MCF 10A (cell line): ENCODE measurements around the gene TMEM87B. TPM values are rescaled to one million over a fixed set of nuclear protein-coding genes. Genes with fewer than 3 reads are reported as not detected.

Experiments used
- BruUV-seq: library from RNA; stranded (reverse); fragments of 400-500 nt; replicated peaks from 2 replicates; lab custom pipeline; 2021; lab: Mats Ljungman, UMichigan
- CTCF ChIA-PET: fragments of 300-600 bp; sonication (Branson Sonifier 250); formaldehyde crosslinking; extraction: SDS; loops from one replicate; lab custom pipeline; 2021; ENCODE audit warnings: antibody characterized with exemption, inconsistent platforms; lab: Yijun Ruan, JAX
- POLR2A ChIA-PET: fragments of 300-600, 350-650 bp; sonication (Branson Sonifier 250); formaldehyde crosslinking; extraction: SDS; loops from one replicate; lab custom pipeline; 2020; ENCODE audit warnings: antibody characterized with exemption, inconsistent platforms; lab: Yijun Ruan, JAX
- DNase-seq: peaks from one replicate; pipeline ENCODE4 v3.0.0-alpha.2; 2018; ENCODE audit not compliant: unreplicated experiment
- H3K27ac Mint-ChIP-seq: one replicate; pipeline ENCODE4 v1.8.0; 2022; ENCODE audit warnings: mild to moderate bottlenecking, low read depth, mixed read lengths; ENCODE audit not compliant: unreplicated experiment
- H3K27me3 Mint-ChIP-seq: one replicate; pipeline ENCODE4 v1.8.0; 2022; ENCODE audit warnings: mixed read lengths; ENCODE audit not compliant: insufficient read depth, unreplicated experiment
- H3K36me3 Mint-ChIP-seq: one replicate; pipeline ENCODE4 v1.8.0; 2022; ENCODE audit warnings: mild to moderate bottlenecking, moderate library complexity, mixed read lengths; ENCODE audit not compliant: insufficient read depth, unreplicated experiment
- H3K4me1 Mint-ChIP-seq: one replicate; pipeline ENCODE4 v1.8.0; 2022; ENCODE audit warnings: mixed read lengths; ENCODE audit not compliant: insufficient read depth, unreplicated experiment
- H3K4me3 Mint-ChIP-seq: one replicate; pipeline ENCODE4 v1.8.0; 2022; ENCODE audit warnings: mild to moderate bottlenecking, moderate library complexity, mixed read lengths; ENCODE audit not compliant: unreplicated experiment
- H3K9me3 Mint-ChIP-seq: one replicate; pipeline ENCODE4 v1.8.0; 2022; ENCODE audit warnings: mixed read lengths; ENCODE audit not compliant: unreplicated experiment
- CTCF ChIP-seq: fragments of 200-600 bp; IDR thresholded peaks from one replicate; pipeline ENCODE4 v1.8.0; 2022; ENCODE audit warnings: antibody characterized with exemption, mild to moderate bottlenecking; ENCODE audit not compliant: unreplicated experiment
- intact Hi-C: fragments of 100-400 bp; cut with micrococcal nuclease; formaldehyde crosslinking; loops from 2 replicates; pipeline ENCODE4 v1.14.1; 2022
- total RNA-seq: library from RNA; stranded (reverse); gene quantifications from 2 replicates; pipeline ENCODE4 v1.2.3, GENCODE V29; 2022

TMEM87B gene
- total RNA-seq, 1 experiment from 2014 or later: 29.1 TPM

GRCh38 chr2:112021781-112022231 is 33.3 kb upstream of the TMEM87B start:
- peaks cover 5% of the 10 kb centered on the region for H3K4me1 Mint-ChIP-seq
- no TSS peak for BruUV-seq
- no peak for TF ChIP-seq CTCF
- intact Hi-C loops: no loop called here
- peak; percentile 35 for DNase-seq
- CTCF ChIA-PET: no interaction called here
- POLR2A ChIA-PET: no interaction called here
- H3K27me3 Mint-ChIP-seq: peaks cover 52% of the 10 kb centered on the region
- H3K27ac Mint-ChIP-seq: no peak overlapping the region
- H3K9me3 Mint-ChIP-seq: no peaks in the 10 kb centered on the region
- no peak overlapping the region for H3K4me3 Mint-ChIP-seq
- no peaks in the 10 kb centered on the region for H3K36me3 Mint-ChIP-seq

- no peak for TF ChIP-seq CTCF
- peaks cover 5% of the 10 kb centered on the region for H3K4me1 Mint-ChIP-seq
- ChIA-PET POLR2A (no interaction called here), CTCF (no interaction called here)
- no TSS peak for BruUV-seq
- H3K9me3 Mint-ChIP-seq: no peaks in the 10 kb centered on the region
- DNase-seq: no peak
- H3K27ac Mint-ChIP-seq: no peak overlapping the region
- no peak overlapping the region for H3K4me3 Mint-ChIP-seq
- intact Hi-C loops: no loop called here
- H3K27me3 Mint-ChIP-seq: peaks cover 36% of the 10 kb centered on the region
- no peaks in the 10 kb centered on the region for H3K36me3 Mint-ChIP-seq
These were observed 31.4 kb upstream of the TMEM87B start for GRCh38 chr2:112023707-112024106.

- ChIA-PET CTCF (no interaction called here), POLR2A (no interaction called here)
- Mint-ChIP-seq H3K9me3 (no peaks in the 10 kb centered on the region), H3K36me3 (no peaks in the 10 kb centered on the region), H3K27ac (no peak overlapping the region), H3K4me3 (no peak overlapping the region), H3K27me3 (peaks cover 31% of the 10 kb centered on the region), H3K4me1 (peaks cover 5% of the 10 kb centered on the region)
- BruUV-seq: no TSS peak
- no peak for TF ChIP-seq CTCF
- intact Hi-C loops: no loop called here
- DNase-seq: no peak
These were observed 30.8 kb upstream of the TMEM87B start for GRCh38 chr2:112024231-112024630.

- POLR2A ChIA-PET: no interaction called here
- Mint-ChIP-seq H3K4me3 (no peak overlapping the region), H3K27me3 (peaks cover 23% of the 10 kb centered on the region), H3K27ac (no peak overlapping the region), H3K36me3 (no peaks in the 10 kb centered on the region), H3K9me3 (no peaks in the 10 kb centered on the region), H3K4me1 (peaks cover 5% of the 10 kb centered on the region)
- CTCF ChIA-PET: no interaction called here
- intact Hi-C loops: no loop called here
- no peak for TF ChIP-seq CTCF
- no TSS peak for BruUV-seq
- no peak for DNase-seq
These were observed 30.1 kb upstream of the TMEM87B start for GRCh38 chr2:112024896-112025491.
